C1 segment of cervical spinal cord (tissue), 14 donors: ENCODE measurements around the gene SH3BGRL2.
"Not testable (repeated sequence)": the region's sequence is repeated elsewhere in the genome, so short reads cannot be mapped to it uniquely, and the experiment has no call there.

Experiments used
- DNase-seq, 14 donors: peaks; one replicate each; lab custom pipeline; 2025; lab: John Stamatoyannopoulos, UW

The SH3BGRL2 gene

GRCh38 chr6:79648328-79648727 lies 17.2 kb downstream of the SH3BGRL2 start:
- DNase-seq = no peak

DNA sequence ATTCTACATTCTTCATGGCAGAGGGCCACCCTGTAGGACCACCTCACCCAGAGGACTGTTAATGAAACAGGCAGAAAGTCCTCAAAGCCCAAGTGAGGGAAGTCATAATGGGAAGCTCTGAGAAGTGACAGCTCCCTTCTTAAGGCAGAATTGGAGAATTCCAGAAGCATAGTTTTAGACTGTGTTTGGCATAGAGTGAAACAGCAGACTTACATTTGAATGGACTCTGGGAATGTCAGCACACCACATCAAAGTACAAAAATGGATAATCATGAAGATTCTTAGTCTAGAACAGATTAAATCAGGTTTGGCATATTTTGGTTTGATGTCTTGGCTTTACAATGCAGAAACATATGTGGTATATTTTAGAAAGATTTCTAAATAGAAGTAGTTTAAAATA lies 17.9 kb downstream of the SH3BGRL2 start:
- DNase-seq = no peak

GRCh38 chr6:79650950-79651349 lies 19.8 kb downstream of the SH3BGRL2 start:
- no peak for DNase-seq

GRCh38 chr6:79656134-79656533 lies 25.0 kb downstream of the SH3BGRL2 start:
- no peak for DNase-seq

- DNase-seq = no peak
Measured at GRCh38 chr6:79657238-79657637, 26.1 kb downstream of the SH3BGRL2 start.

GRCh38 chr6:79663655-79664054 lies 32.5 kb downstream of the SH3BGRL2 start:
- DNase-seq = not testable (repeated sequence)

GRCh38 chr6:79665725-79666551 lies 34.8 kb downstream of the SH3BGRL2 start:
- DNase-seq = no peak

- no peak for DNase-seq
Measured at GRCh38 chr6:79666634-79667033, 35.5 kb downstream of the SH3BGRL2 start.

DNA sequence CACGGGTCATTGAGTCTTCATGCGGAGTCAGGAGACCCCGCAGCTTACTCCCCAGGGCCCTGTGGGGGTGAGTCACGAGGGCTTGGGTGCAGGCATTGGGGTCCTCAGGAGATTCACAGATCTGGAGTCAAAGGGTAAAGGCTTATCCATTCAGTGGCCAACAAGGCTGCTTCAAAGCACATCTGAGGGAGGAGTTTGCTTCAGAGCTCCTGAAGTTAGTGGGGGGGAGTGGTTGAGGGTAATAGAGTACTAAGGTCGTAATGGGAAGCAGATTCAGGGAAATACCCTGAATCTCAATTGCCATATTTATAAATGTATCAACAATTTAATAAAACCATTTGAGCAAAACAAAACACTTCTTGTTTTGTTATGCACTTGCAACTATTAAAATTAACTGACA lies 37.3 kb downstream of the SH3BGRL2 start:
- DNase-seq = no peak

DNA sequence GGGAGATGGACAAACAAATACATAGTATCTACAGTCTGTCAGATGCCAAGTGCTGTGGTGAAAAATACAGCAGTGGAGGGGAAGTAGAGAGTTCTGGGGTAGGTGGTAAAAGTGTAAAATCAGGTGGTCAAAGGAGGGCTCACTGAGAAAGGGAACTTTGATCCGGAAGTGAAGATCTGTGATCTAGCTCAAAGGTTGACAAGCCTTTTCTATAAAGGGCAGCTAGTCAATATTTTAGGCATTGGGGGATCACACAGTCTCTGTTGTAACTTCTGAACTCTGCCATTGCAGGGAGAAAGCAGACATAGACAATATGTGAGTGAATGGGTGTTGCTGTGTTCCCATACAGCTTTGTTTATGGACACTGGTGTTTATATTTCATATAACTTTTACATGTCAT lies 38.6 kb downstream of the SH3BGRL2 start:
- no peak for DNase-seq

DNA sequence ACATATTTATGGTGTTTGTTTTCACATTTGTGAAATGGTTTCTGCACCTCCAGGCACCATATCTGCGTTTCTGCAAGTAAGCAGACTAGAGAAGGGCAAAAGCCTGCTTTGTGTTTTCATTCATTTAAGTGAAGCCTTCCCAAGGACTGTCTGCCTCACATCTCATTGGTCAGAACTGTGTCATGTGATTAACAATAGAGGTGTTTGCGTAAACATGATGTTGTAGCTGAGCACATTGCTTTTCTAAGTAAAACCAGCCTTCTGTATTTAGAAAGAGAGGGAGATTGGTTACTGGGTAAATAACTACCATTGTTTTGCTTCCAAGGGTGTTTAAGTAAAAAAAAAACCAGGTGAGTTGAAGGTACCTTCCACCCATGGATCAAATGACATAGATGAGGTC lies 39.7 kb downstream of the SH3BGRL2 start:
- DNase-seq = no peak

GRCh38 chr6:79671600-79672266 lies 40.6 kb downstream of the SH3BGRL2 start:
- DNase-seq = no peak

DNA sequence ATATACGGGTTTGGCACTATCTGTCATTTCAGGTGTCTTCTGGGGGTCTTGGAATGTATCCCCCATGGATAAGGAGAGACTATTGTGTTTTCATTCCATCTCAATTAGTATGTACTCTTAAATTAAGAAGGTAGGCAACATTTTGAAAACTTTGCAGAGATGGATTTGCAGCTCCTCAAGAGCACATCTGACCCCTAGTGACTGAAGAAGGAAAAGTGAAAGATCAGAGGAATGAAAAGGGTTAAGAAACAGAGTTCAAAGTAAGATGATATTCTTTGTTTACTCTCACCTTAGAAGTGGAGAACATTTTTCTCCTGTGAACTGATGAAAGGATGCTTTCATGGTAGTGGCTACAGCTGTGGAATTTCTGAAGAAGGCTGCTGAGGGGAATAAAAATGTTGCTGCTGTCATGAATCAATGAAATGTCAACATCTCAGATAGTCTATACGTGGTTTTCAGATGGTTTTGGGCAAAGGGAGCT lies 41.5 kb downstream of the SH3BGRL2 start:
- no peak for DNase-seq

DNA sequence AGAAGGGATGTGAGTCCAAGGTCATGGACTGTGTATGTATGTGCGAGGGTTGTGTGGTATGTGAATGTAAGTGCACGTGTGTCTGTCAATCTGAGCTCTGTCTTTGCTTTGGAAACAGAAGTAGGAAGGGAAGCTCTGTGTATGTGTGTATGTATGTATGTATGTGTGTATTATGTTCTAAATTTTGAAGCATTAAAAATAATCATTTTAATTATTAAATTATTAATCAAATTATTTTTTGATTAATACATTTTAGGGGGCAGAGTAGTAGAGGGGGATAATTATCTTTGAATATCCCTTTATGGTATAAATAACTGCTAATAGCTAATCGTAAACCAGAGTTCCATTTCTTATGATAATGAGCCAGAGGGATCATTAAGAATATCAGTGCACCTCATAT lies 42.8 kb downstream of the SH3BGRL2 start:
- DNase-seq = no peak

- no peak for DNase-seq
Measured at GRCh38 chr6:79676785-79677736, 45.9 kb downstream of the SH3BGRL2 start.

DNA sequence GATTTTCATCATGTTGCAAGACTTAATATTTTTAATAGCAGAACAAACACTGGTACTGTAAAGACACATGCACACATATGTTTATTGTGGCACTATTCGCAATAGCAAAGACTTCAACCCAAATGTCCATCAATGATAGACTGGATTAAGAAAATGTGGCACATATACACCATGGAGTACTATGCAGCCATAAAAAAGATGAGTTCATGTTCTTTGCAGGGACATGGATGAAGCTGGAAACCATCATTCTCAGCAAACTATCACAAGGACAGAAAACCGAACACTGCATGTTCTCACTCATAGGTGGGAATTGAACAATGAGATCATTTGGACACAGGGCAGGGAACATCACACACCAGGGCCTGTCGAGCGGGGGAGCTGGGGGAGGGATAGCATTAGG lies 51.6 kb downstream of the SH3BGRL2 start:
- not testable (repeated sequence) for DNase-seq

GRCh38 chr6:79684876-79685275 lies 53.7 kb downstream of the SH3BGRL2 start:
- no peak for DNase-seq

DNA sequence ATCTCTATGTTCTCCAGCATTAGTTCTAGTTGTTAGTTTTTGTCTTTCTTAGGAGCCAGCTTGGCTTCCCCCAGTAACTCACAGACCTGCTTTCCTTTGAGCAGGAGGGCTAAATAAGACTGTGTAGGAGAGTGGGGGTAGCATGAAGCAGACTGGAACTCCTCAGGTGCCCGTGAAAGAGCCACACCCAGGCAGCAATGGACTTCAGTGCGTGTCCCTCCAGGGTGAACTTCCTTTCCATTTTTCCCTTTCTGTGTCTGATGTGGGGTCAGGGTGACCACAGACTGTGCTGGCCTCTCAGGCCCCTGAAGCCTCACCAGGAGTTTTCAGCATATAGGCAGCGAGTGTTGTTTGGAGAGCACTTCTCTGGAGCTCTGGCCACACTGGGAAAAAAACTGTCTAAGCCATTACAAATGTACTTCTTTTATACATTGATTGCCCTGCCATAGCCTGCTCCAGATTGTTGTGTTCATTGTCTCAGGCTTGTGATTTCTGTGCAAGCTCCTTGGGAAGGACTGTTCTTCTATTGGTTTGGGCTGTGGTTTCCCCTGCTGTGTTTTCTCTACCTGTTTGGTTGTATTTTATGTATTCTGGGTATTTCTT lies 55.7 kb downstream of the SH3BGRL2 start:
- DNase-seq = no peak

DNA sequence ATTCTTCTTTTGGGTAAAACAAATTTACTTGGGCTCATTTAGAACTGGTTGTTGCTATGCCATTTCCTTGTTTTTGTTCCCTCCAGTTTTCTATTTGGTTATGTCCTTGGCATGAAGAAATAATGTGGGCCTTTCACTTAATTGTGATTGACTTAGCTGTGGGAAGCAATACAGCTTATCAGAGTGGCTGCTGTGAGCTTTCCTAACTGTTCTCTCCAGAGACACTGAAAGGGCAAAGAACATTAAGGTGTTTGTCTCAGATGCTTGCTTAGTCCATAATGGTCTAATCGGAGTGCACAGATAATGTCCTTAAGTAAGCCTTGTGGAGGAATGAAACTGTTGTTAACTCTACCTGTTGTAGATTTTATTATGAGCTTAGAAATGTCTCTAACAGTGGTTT lies 56.6 kb downstream of the SH3BGRL2 start:
- DNase-seq = no peak

GRCh38 chr6:79694156-79694555 lies 63.0 kb downstream of the SH3BGRL2 start:
- DNase-seq = no peak

- no peak for DNase-seq
Measured at GRCh38 chr6:79694623-79695343, 63.7 kb downstream of the SH3BGRL2 start.
